Transverse colon (tissue), 3 donors: ENCODE measurements around the gene SCARF1.

ENCODE experiments used
- EP300 ChIP-seq: sonication (generic); formaldehyde crosslinking; IDR thresholded peaks from one replicate; pipeline ENCODE4 v1.6.1; 2017; ENCODE audit warnings: antibody characterized with exemption, low read depth
- TF ChIP-seq, protein P1 (sequence below), 5 experiments: fragments of 200-600 bp in 3 of 5; fragments of 450-650 bp in 2 of 5; sonication (generic) in 3 of 5; IDR thresholded peaks; 1 replicate in 2 of 5; 2 replicates in 3 of 5; pipeline ENCODE4 v1.5.1; 2016 to 2017; ENCODE audit warnings: antibody characterized with exemption in 5 of 5, inconsistent platforms in 3 of 5, mild to moderate bottlenecking in 2 of 5, moderate library complexity in 1 of 5

DNA sequence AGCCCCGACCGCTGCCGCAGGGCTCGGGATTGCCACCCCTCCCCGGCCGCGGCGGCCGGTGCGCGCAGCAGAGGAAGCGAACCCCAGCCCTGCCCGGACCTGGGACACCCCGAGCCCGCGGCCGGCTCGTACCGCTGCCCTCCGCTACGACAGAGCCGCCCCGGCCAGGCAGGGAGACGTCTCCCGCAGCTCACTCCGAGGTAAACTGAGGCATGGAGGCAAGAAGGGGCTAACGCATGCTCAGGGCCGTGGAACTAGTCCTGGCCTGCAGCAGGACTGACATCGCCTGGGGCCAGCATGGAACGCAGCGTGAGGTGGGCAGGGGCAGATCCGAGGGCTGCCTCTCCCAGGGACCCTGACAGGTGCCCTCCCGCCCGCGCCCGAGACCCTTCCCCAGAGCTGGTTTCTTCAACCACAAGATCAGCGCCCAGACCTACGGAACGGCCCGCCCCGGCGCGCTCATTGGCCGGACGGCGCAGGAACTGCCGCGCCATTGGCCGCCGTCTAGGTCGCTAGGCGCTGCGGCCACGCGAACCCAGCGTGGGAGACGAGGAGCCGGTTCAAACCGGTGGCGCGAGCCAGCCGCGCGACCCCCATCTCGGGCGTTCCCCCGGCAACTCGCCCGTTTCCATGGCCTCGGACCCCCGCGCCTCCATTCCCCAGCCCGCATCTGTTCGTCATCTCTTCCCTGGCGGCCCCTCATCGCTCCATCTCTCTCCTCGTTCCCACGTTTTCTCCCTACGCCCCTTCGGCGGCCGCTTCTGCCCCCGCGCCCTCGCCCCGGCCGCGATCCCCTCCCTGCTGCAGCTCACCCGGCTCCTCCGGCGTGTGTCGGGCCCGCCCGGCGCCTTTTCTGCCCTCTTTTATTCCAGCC lies 17.3 kb downstream of the SCARF1 start, which contains the start of gene SLC43A2:
- TF ChIP-seq, protein P1, sequence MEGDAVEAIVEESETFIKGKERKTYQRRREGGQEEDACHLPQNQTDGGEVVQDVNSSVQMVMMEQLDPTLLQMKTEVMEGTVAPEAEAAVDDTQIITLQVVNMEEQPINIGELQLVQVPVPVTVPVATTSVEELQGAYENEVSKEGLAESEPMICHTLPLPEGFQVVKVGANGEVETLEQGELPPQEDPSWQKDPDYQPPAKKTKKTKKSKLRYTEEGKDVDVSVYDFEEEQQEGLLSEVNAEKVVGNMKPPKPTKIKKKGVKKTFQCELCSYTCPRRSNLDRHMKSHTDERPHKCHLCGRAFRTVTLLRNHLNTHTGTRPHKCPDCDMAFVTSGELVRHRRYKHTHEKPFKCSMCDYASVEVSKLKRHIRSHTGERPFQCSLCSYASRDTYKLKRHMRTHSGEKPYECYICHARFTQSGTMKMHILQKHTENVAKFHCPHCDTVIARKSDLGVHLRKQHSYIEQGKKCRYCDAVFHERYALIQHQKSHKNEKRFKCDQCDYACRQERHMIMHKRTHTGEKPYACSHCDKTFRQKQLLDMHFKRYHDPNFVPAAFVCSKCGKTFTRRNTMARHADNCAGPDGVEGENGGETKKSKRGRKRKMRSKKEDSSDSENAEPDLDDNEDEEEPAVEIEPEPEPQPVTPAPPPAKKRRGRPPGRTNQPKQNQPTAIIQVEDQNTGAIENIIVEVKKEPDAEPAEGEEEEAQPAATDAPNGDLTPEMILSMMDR (IDR thresholded peaks at IDR 0.05) = no peak
- TF ChIP-seq EP300 = no peak
